ENCODE data around the gene MKRN3.

GRCh38 chr15:23574742-23575141, 9.3 kb downstream of the MKRN3 start:
- TF ChIP-seq, protein P1, sequence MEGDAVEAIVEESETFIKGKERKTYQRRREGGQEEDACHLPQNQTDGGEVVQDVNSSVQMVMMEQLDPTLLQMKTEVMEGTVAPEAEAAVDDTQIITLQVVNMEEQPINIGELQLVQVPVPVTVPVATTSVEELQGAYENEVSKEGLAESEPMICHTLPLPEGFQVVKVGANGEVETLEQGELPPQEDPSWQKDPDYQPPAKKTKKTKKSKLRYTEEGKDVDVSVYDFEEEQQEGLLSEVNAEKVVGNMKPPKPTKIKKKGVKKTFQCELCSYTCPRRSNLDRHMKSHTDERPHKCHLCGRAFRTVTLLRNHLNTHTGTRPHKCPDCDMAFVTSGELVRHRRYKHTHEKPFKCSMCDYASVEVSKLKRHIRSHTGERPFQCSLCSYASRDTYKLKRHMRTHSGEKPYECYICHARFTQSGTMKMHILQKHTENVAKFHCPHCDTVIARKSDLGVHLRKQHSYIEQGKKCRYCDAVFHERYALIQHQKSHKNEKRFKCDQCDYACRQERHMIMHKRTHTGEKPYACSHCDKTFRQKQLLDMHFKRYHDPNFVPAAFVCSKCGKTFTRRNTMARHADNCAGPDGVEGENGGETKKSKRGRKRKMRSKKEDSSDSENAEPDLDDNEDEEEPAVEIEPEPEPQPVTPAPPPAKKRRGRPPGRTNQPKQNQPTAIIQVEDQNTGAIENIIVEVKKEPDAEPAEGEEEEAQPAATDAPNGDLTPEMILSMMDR (IDR thresholded peaks at IDR 0.05; ENCODE audit: low read length): no peak
- TF ChIP-seq EZH2 (optimal IDR thresholded peaks at IDR 0.05; ENCODE audit: low read depth, low read length): no peak

All from MM.1S (cell line).